GM23338 (cell line): ENCODE results near the gene WNT1. TPM values are rescaled to one million over a fixed set of nuclear protein-coding genes. Genes with fewer than 3 reads are reported as not detected.

Experiments used
- ATAC-seq: fragments of 200-7000 bp; cut with Tn5 transposase; 3 replicates; pipeline ENCODE4 v1.9.1; 2020
- DNase-seq: peaks from one replicate; pipeline ENCODE4 v3.0.0-alpha.2; 2015; ENCODE audit warnings: low spot score
- H2AFZ ChIP-seq: fragments of 200-600 bp; sonication (generic); 2 replicates; pipeline ENCODE4 v1.8.0; 2016; ENCODE audit warnings: antibody characterized with exemption, mild to moderate bottlenecking, moderate library complexity
- H3F3A ChIP-seq: fragments of 200-600 bp; sonication (generic); replicated peaks from 2 replicates; pipeline ENCODE4 v1.8.0; 2017; ENCODE audit warnings: antibody characterized with exemption, mixed run types, low read depth
- H3K27ac ChIP-seq: fragments of 200-600 bp; sonication (generic); 2 replicates; pipeline ENCODE4 v1.6.1; 2016; ENCODE audit warnings: low read depth
- H3K27me3 ChIP-seq: fragments of 200-600 bp; sonication (generic); 2 replicates; pipeline ENCODE4 v1.8.0; 2016; ENCODE audit warnings: mild to moderate bottlenecking, mixed run types, moderate library complexity; ENCODE audit not compliant: insufficient read depth
- H3K36me3 ChIP-seq: fragments of 200-600 bp; sonication (generic); 2 replicates; pipeline ENCODE4 v1.8.0; 2016; ENCODE audit warnings: mild to moderate bottlenecking; ENCODE audit not compliant: insufficient read depth
- H3K4me1 ChIP-seq: fragments of 200-600 bp; sonication (generic); 2 replicates; pipeline ENCODE4 v1.8.0; 2016; ENCODE audit warnings: mild to moderate bottlenecking, moderate library complexity; ENCODE audit not compliant: insufficient read depth
- H3K4me2 ChIP-seq: fragments of 200-600 bp; sonication (generic); 2 replicates; pipeline ENCODE4 v1.7.1; 2017; ENCODE audit warnings: mixed run types
- H3K4me3 ChIP-seq: fragments of 200-600 bp; sonication (generic); 2 replicates; pipeline ENCODE4 v1.6.1; 2016; ENCODE audit warnings: mixed run types
- H3K79me2 ChIP-seq: fragments of 200-600 bp; sonication (generic); replicated peaks from 2 replicates; pipeline ENCODE4 v1.8.0; 2017; ENCODE audit warnings: mild to moderate bottlenecking; ENCODE audit not compliant: insufficient read depth
- H3K9me2 ChIP-seq: fragments of 200-600 bp; sonication (generic); 2 replicates; pipeline ENCODE4 v1.8.0; 2017; ENCODE audit not compliant: insufficient read depth
- H4K20me1 ChIP-seq: fragments of 200-600 bp; sonication (generic); replicated peaks from 2 replicates; pipeline ENCODE4 v1.8.0; 2017; ENCODE audit warnings: mild to moderate bottlenecking; ENCODE audit not compliant: insufficient read depth
- H3K27ac Mint-ChIP-seq: 2 replicates; pipeline ENCODE4 v1.8.0; 2020; ENCODE audit warnings: inconsistent platforms, mild to moderate bottlenecking, moderate library complexity, mixed read lengths
- H3K27me3 Mint-ChIP-seq: 3 replicates; pipeline ENCODE4 v1.8.0; 2022; ENCODE audit warnings: low read depth, mild to moderate bottlenecking, moderate library complexity, mixed read lengths, inconsistent platforms; ENCODE audit not compliant: insufficient read depth, poor library complexity
- H3K36me3 Mint-ChIP-seq: 3 replicates; pipeline ENCODE4 v1.8.0; 2021; ENCODE audit warnings: low read depth, mild to moderate bottlenecking, inconsistent platforms, moderate library complexity, mixed read lengths
- H3K4me1 Mint-ChIP-seq: 3 replicates; pipeline ENCODE4 v1.8.0; 2020; ENCODE audit warnings: mild to moderate bottlenecking, inconsistent platforms, mixed read lengths
- H3K4me3 Mint-ChIP-seq: 3 replicates; pipeline ENCODE4 v1.8.0; 2021; ENCODE audit warnings: moderate library complexity, mild to moderate bottlenecking, inconsistent platforms, mixed read lengths
- H3K9me3 Mint-ChIP-seq: 3 replicates; pipeline ENCODE4 v1.8.0; 2020; ENCODE audit warnings: moderate library complexity, mild to moderate bottlenecking, inconsistent platforms, mixed read lengths
- EZH2 ChIP-seq: fragments of 200-600 bp; sonication (generic); IDR thresholded peaks from one replicate; pipeline ENCODE4 v1.8.0; 2017; ENCODE audit warnings: antibody characterized with exemption, mild to moderate bottlenecking, low read depth; ENCODE audit not compliant: unreplicated experiment
- EZH2phosphoT487 ChIP-seq: fragments of 200-600 bp; sonication (generic); IDR thresholded peaks from one replicate; pipeline ENCODE4 v1.8.1; 2018; ENCODE audit warnings: antibody characterized with exemption; ENCODE audit not compliant: unreplicated experiment
- NANOG ChIP-seq: IDR thresholded peaks from 2 replicates; pipeline ENCODE4 v1.6.1; 2016; ENCODE audit warnings: antibody characterized with exemption, borderline replicate concordance
- POLR2AphosphoS5 ChIP-seq: IDR thresholded peaks from 2 replicates; pipeline ENCODE4 v1.6.1; 2016; ENCODE audit warnings: antibody characterized with exemption, low read depth
- STAT1 ChIP-seq: IDR thresholded peaks from one replicate; pipeline ENCODE4 v1.6.1; 2016; ENCODE audit warnings: antibody characterized with exemption; ENCODE audit not compliant: unreplicated experiment
- ZNF331 ChIP-seq: fragments of 250-450 bp; sonication (Bioruptor Pico); IDR thresholded peaks from 2 replicates; pipeline ENCODE4 v1.5.0; 2020; ENCODE audit warnings: low read depth, mild to moderate bottlenecking, moderate library complexity
- polyA plus RNA-seq: library from polyadenylated mRNA; unstranded; fragments of >200 nt; fragmentation: Nextera tagmentation; extraction: Ambion mirVana; gene quantifications from 2 replicates; pipeline ENCODE4 v1.2.1, GENCODE V29; 2016
- total RNA-seq: library from RNA; depleted of rRNA; stranded (reverse); fragments of >200 nt; shearing (Covaris generic); gene quantifications from 2 replicates; pipeline ENCODE4 v1.2.3, GENCODE V29; 2014
- TF ChIP-seq, protein P1 (sequence below): IDR thresholded peaks from 2 replicates; pipeline ENCODE4 v1.6.1; 2016; ENCODE audit warnings: antibody characterized with exemption
- TF ChIP-seq, protein P2 (sequence below), 2 experiments: fragments of 200-600 bp in 1 of 2; sonication (generic) in 1 of 2; conservative IDR thresholded peaks; 2 replicates each; pipeline versions ENCODE4 v1.5.1 to v1.6.1; 2016 to 2017; ENCODE audit warnings: antibody characterized with exemption in 2 of 2, low read depth in 2 of 2, mild to moderate bottlenecking in 2 of 2, moderate library complexity in 1 of 2

The WNT1 gene
- total and polyA plus RNA-seq, 2 experiments from 2014 or later = not detected

DNA sequence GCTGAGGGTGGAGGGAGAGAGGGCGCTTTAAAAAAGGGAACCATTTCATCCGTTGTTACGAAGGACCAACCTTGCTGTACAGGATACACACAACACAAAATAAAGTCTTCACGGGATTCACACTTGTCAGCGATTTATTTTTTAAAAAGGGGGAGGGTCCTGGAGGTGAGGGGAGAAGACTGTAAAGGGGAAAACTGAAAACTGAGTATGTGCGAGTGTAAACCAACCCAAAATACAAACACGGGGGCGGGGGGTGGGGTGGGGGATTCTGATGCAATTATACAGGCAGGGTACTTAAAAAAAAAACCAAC is 41.0 kb downstream of the WNT1 start:
- Histone ChIP-seq H3K36me3 (peaks cover 21% of the 10 kb centered on the region), H3K27me3 (no peaks in the 10 kb centered on the region), H3K9me2 (no peaks in the 10 kb centered on the region), H3K4me2 (peak overlapping the region; percentile 87), H3K4me3 (peak overlapping the region; percentile 81), H3F3A (peaks cover 16% of the 10 kb centered on the region; the same call in 1 of the 2 replicates), H3K4me1 (peaks cover 5% of the 10 kb centered on the region; the same call in 1 of the 2 replicates), H2AFZ (no peak overlapping the region), H3K27ac (peak overlapping the region; percentile 97), H4K20me1 (peaks cover 3% of the 10 kb centered on the region), H3K79me2 (no peaks in the 10 kb centered on the region)
- TF ChIP-seq ZNF331 (no peak), POLR2AphosphoS5 (no peak), STAT1 (no peak), EZH2phosphoT487 (no peak), EZH2 (no peak)
- TF ChIP-seq, protein P1, sequence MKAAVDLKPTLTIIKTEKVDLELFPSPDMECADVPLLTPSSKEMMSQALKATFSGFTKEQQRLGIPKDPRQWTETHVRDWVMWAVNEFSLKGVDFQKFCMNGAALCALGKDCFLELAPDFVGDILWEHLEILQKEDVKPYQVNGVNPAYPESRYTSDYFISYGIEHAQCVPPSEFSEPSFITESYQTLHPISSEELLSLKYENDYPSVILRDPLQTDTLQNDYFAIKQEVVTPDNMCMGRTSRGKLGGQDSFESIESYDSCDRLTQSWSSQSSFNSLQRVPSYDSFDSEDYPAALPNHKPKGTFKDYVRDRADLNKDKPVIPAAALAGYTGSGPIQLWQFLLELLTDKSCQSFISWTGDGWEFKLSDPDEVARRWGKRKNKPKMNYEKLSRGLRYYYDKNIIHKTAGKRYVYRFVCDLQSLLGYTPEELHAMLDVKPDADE = no peak
- Mint-ChIP-seq H3K4me3 (peak overlapping the region; percentile 93), H3K36me3 (peaks cover 29% of the 10 kb centered on the region), H3K9me3 (no peaks in the 10 kb centered on the region), H3K4me1 (peaks cover 18% of the 10 kb centered on the region; the same call in 2 of the 3 replicates), H3K27me3 (peaks cover 18% of the 10 kb centered on the region), H3K27ac (peak overlapping the region; percentile 97)
- no peak for DNase-seq
- ATAC-seq = peak; percentile 4

DNA sequence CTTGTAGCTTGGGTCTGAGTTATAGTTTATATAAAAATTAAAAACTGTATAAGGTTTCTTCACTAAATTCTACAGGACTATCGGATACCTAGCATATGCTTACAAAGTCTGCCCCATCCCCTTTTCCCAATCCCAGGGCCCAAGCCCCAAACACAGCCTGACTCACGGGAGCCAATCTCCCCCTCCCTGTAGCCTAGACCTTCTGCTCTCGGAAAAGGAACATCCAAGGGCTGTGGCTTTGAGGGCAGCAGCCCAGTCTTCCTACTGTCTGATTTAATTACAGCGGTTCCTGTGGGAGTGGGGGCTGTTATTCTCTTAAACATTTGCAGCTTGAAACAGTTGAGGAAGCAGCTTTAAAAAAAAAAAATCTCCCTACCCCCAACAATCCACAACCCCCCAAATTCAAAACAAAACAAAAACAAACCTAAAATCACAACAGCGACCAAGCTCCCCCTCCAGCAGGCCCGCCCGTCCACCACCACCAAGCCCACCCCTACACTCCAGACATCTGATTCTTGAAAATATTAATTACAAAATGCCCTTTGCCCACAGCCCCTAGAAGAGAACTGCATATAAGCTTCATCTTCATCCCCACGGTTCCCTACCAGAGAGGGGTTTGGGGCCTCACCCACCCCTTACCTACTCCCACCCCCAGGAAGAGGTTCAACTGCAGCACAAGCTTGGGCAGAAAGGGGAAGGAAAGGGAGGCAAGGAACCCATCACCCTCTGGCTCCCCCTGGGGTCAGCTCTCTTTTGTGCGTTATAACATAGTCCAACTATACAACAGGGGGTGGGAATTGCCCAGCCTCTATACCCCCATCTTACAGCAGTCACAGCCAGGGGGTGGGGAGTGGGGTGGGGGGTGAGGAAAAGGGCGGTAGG is 41.6 kb downstream of the WNT1 start:
- peaks cover 5% of the 10 kb centered on the region; the same call in 1 of the 2 replicates for H3K4me1 ChIP-seq
- DNase-seq = peak; percentile 78
- Mint-ChIP-seq H3K36me3 (peaks cover 35% of the 10 kb centered on the region), H3K27ac (peak overlapping the region; percentile 97), H3K4me1 (peaks cover 18% of the 10 kb centered on the region; the same call in 2 of the 3 replicates), H3K4me3 (peak overlapping the region; percentile 93), H3K27me3 (peaks cover 17% of the 10 kb centered on the region), H3K9me3 (no peaks in the 10 kb centered on the region)
- ATAC-seq = peak; percentile 18
- H4K20me1 ChIP-seq = peaks cover 3% of the 10 kb centered on the region
- H3K4me3 ChIP-seq = peak overlapping the region; percentile 81
- H3K79me2 ChIP-seq = no peaks in the 10 kb centered on the region
- peak overlapping the region; percentile 97 for H3K27ac ChIP-seq
- H3F3A ChIP-seq = peaks cover 16% of the 10 kb centered on the region; the same call in 1 of the 2 replicates
- H3K4me2 ChIP-seq = peak overlapping the region; percentile 87
- no peak overlapping the region for H2AFZ ChIP-seq
- TF ChIP-seq NANOG = no peak
- TF ChIP-seq, protein P2, sequence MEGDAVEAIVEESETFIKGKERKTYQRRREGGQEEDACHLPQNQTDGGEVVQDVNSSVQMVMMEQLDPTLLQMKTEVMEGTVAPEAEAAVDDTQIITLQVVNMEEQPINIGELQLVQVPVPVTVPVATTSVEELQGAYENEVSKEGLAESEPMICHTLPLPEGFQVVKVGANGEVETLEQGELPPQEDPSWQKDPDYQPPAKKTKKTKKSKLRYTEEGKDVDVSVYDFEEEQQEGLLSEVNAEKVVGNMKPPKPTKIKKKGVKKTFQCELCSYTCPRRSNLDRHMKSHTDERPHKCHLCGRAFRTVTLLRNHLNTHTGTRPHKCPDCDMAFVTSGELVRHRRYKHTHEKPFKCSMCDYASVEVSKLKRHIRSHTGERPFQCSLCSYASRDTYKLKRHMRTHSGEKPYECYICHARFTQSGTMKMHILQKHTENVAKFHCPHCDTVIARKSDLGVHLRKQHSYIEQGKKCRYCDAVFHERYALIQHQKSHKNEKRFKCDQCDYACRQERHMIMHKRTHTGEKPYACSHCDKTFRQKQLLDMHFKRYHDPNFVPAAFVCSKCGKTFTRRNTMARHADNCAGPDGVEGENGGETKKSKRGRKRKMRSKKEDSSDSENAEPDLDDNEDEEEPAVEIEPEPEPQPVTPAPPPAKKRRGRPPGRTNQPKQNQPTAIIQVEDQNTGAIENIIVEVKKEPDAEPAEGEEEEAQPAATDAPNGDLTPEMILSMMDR (conservative IDR thresholded peaks at IDR 0.05; ENCODE audit: low read depth in 2 of 2) = peak; percentile 45 to 57; a peak in 3 of 4 replicates
- no peaks in the 10 kb centered on the region for H3K27me3 ChIP-seq
- H3K9me2 ChIP-seq = no peaks in the 10 kb centered on the region
- peaks cover 22% of the 10 kb centered on the region for H3K36me3 ChIP-seq
